GM12878 (cell line): ENCODE measurements around the gene SPTAN1. TPM values are rescaled to one million over a fixed set of nuclear protein-coding genes. Genes with fewer than 3 reads are reported as not detected.
A peak's percentile ranks its signal among the peaks of the same experiment; 100 is the strongest.

Experiments
- CBX3 ChIP-seq: fragments of 200-600 bp; sonication (generic); IDR thresholded peaks from 2 replicates; pipeline ENCODE4 v1.6.1; 2016; ENCODE audit warnings: low read depth, borderline replicate concordance
- CHD2 ChIP-seq: IDR thresholded peaks from 2 replicates; pipeline ENCODE4 v1.6.1; 2011; ENCODE audit warnings: low read depth, low read length, improper control_type of control experiment, borderline replicate concordance
- CHD4 ChIP-seq: fragments of 200-600 bp; sonication (generic); IDR thresholded peaks from 2 replicates; pipeline ENCODE4 v1.6.1; 2016; ENCODE audit warnings: mild to moderate bottlenecking
- CTCF ChIP-seq, 3 experiments: IDR thresholded peaks in 2 of 3; conservative IDR thresholded peaks in 1 of 3; 2 replicates each; pipeline ENCODE4 v1.5.1; 2011; ENCODE audit warnings: low read depth in 3 of 3, low read length in 3 of 3, mild to moderate bottlenecking in 3 of 3, control low read depth in 2 of 3, moderate library complexity in 2 of 3, inconsistent platforms in 1 of 3, mixed read lengths in 1 of 3; ENCODE audit not compliant: control insufficient read depth in 2 of 3, insufficient read depth in 1 of 3; ENCODE audit errors: extremely low read depth in 1 of 3
- KDM1A ChIP-seq: fragments of 200-600 bp; sonication (generic); IDR thresholded peaks from 2 replicates; pipeline ENCODE4 v1.6.1; 2016; ENCODE audit warnings: borderline replicate concordance
- KLF5 ChIP-seq: fragments of 450-650 bp; IDR thresholded peaks from 2 replicates; pipeline ENCODE4 v1.6.1; 2014; ENCODE audit warnings: mild to moderate bottlenecking; ENCODE audit not compliant: partially characterized antibody
- MEF2B ChIP-seq: fragments of 450-650 bp; IDR thresholded peaks from 2 replicates; pipeline ENCODE4 v1.6.1; 2018; ENCODE audit warnings: mild to moderate bottlenecking, moderate library complexity; ENCODE audit not compliant: partially characterized antibody, poor library complexity, severe bottlenecking
- MYB ChIP-seq: fragments of 150-350 bp; IDR thresholded peaks from 2 replicates; pipeline ENCODE4 v1.6.1; 2014; ENCODE audit warnings: mild to moderate bottlenecking, low read depth, low read length, borderline replicate concordance
- NR2C1 ChIP-seq: fragments of 450-650 bp; IDR thresholded peaks from 2 replicates; pipeline ENCODE4 v1.6.1; 2017; ENCODE audit warnings: antibody characterized with exemption, mild to moderate bottlenecking, moderate library complexity
- RBBP5 ChIP-seq: fragments of 200-600 bp; sonication (generic); conservative IDR thresholded peaks from 2 replicates; pipeline ENCODE4 v1.6.1; 2016
- SIX5 ChIP-seq: IDR thresholded peaks from 2 replicates; pipeline ENCODE4 v1.6.1; 2011; ENCODE audit warnings: mild to moderate bottlenecking, low read depth, low read length, moderate library complexity; ENCODE audit not compliant: severe bottlenecking
- YY1 ChIP-seq: IDR thresholded peaks from 2 replicates; pipeline ENCODE4 v1.6.1; 2011; ENCODE audit warnings: low read depth, mild to moderate bottlenecking, low read length
- ZBTB40 ChIP-seq: fragments of 450-650 bp; IDR thresholded peaks from 2 replicates; pipeline ENCODE4 v1.6.1; 2016; ENCODE audit warnings: mild to moderate bottlenecking, moderate library complexity, borderline replicate concordance
- polyA plus RNA-seq, 11 experiments: library from polyadenylated mRNA; depleted of rRNA in 4 of 11; unstranded in 6 of 11; stranded (reverse) in 5 of 11; fragments of >200 nt; fragmentation: Nextera tagmentation in 4 of 11; fragmentation: Illumina TruSeq in 1 of 11; extraction: Ambion mirVana in 4 of 11; extraction: Trizol in 1 of 11; gene quantifications; 1 replicate in 1 of 11; 2 replicates in 10 of 11; pipeline versions ENCODE4 v1.2.1 to v1.2.3, GENCODE V29; 2011 to 2016; ENCODE audit warnings: inconsistent platforms in 2 of 11, missing spikeins in 2 of 11, low read depth in 1 of 11
- total RNA-seq, 4 experiments: library from RNA; depleted of rRNA in 3 of 4; stranded (reverse); fragments of >200 nt in 3 of 4; fragmentation: Illumina TruSeq in 1 of 4; extraction: Trizol in 1 of 4; gene quantifications; 2 replicates each; pipeline versions ENCODE4 v1.2.1 to v1.2.3, GENCODE V29; 2013 to 2021
- TF ChIP-seq, protein P1 (sequence below): IDR thresholded peaks from 2 replicates; pipeline ENCODE4 v1.6.1; 2012; ENCODE audit warnings: improper control_type of control experiment, low read depth, low read length; ENCODE audit not compliant: insufficient replicate concordance
- TF ChIP-seq, protein P2 (sequence below): fragments of 450-650 bp; IDR thresholded peaks from 2 replicates; pipeline ENCODE4 v1.6.1; 2017; ENCODE audit warnings: mild to moderate bottlenecking

SPTAN1 gene
- total and polyA plus RNA-seq, 10 of the 15 experiments (the other 5 are each of a cell fraction or from before 2014, with no cell fraction given) = 18.7 to 156 (median 73.6) TPM

DNA sequence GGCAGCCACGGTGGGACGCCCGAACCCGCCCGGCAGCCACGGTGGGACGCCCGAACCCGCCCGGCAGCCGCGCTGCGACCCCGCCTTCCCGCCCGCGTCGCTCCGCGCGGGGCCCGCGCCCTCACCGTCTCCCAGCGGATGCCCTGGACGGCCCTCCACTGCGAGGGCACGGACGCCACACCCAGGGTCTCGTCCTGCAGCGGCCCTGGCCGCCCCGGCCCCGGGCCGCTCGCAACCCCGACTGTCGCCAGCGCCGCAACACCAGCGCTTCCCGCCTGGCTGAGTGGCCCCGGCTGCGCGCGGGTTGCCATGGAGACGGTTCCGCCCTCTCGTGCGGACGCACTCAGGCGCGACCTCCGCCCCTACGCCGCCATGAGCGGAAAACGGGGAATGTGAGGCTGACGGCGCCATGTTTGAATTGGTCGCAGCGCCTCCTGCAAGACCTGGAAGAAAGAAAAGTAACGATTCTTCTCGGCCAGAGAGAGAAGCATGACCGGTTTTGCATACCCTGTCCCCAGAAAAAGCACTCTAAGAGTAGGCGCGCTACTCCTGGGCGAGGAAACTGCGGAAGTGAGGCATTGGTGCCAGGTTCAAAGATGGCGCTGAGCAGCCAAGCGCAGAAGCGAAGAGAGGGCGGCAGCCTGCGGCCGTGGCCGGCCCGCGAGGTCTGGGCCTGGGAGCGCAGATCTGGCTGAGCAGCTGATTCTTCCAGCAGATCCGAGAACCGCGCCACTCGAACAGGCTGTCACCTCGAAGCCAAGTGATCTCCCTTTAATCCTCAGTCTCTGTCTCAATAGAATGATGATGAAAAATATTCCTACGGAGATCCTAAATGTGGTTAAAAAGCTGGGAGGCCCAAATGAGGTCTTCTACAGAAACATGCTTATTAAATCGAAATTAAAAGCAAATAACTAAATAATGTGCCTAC, 104.3 kb downstream of the SPTAN1 start, which contains the start of gene DYNC2I2 (continued):
- TF ChIP-seq, protein P1, sequence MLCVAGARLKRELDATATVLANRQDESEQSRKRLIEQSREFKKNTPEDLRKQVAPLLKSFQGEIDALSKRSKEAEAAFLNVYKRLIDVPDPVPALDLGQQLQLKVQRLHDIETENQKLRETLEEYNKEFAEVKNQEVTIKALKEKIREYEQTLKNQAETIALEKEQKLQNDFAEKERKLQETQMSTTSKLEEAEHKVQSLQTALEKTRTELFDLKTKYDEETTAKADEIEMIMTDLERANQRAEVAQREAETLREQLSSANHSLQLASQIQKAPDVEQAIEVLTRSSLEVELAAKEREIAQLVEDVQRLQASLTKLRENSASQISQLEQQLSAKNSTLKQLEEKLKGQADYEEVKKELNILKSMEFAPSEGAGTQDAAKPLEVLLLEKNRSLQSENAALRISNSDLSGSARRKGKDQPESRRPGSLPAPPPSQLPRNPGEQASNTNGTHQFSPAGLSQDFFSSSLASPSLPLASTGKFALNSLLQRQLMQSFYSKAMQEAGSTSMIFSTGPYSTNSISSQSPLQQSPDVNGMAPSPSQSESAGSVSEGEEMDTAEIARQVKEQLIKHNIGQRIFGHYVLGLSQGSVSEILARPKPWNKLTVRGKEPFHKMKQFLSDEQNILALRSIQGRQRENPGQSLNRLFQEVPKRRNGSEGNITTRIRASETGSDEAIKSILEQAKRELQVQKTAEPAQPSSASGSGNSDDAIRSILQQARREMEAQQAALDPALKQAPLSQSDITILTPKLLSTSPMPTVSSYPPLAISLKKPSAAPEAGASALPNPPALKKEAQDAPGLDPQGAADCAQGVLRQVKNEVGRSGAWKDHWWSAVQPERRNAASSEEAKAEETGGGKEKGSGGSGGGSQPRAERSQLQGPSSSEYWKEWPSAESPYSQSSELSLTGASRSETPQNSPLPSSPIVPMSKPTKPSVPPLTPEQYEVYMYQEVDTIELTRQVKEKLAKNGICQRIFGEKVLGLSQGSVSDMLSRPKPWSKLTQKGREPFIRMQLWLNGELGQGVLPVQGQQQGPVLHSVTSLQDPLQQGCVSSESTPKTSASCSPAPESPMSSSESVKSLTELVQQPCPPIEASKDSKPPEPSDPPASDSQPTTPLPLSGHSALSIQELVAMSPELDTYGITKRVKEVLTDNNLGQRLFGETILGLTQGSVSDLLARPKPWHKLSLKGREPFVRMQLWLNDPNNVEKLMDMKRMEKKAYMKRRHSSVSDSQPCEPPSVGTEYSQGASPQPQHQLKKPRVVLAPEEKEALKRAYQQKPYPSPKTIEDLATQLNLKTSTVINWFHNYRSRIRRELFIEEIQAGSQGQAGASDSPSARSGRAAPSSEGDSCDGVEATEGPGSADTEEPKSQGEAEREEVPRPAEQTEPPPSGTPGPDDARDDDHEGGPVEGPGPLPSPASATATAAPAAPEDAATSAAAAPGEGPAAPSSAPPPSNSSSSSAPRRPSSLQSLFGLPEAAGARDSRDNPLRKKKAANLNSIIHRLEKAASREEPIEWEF = no peak
- TF ChIP-seq RBBP5 (no peak), CHD4 (no peak), KLF5 (no peak), KDM1A (no peak), CTCF (IDR thresholded peaks at IDR 0.05 in 2 of 3, conservative IDR thresholded peaks at IDR 0.05 in 1 of 3; ENCODE audit: control insufficient read depth in 2 of 3, extremely low read depth in 1 of 3, insufficient read depth in 1 of 3, low read depth in 3 of 3, low read length in 3 of 3) (no peak), MYB (no peak), CBX3 (no peak), YY1 (peak; percentile 99), MEF2B (peak; percentile 41), ZBTB40 (peak; percentile 42; the same call in 1 of the 2 replicates), NR2C1 (peak; percentile 94), SIX5 (peak; percentile 53), CHD2 (no peak)
- TF ChIP-seq, protein P2, sequence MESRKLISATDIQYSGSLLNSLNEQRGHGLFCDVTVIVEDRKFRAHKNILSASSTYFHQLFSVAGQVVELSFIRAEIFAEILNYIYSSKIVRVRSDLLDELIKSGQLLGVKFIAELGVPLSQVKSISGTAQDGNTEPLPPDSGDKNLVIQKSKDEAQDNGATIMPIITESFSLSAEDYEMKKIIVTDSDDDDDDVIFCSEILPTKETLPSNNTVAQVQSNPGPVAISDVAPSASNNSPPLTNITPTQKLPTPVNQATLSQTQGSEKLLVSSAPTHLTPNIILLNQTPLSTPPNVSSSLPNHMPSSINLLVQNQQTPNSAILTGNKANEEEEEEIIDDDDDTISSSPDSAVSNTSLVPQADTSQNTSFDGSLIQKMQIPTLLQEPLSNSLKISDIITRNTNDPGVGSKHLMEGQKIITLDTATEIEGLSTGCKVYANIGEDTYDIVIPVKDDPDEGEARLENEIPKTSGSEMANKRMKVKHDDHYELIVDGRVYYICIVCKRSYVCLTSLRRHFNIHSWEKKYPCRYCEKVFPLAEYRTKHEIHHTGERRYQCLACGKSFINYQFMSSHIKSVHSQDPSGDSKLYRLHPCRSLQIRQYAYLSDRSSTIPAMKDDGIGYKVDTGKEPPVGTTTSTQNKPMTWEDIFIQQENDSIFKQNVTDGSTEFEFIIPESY = no peak
